Muscle of leg (tissue), 11 donors: Measurements from ENCODE around the gene GKN2. TPM values are rescaled to one million over a fixed set of nuclear protein-coding genes. Genes with fewer than 3 reads are reported as not detected.
A peak's percentile ranks its signal among the peaks of the same experiment; 100 is the strongest.
"Not testable (repeated sequence)": the region's sequence is repeated elsewhere in the genome, so short reads cannot be mapped to it uniquely, and the experiment has no call there.

Source experiments
- DNase-seq: peaks from one replicate; pipeline ENCODE4 v3.0.0; 2013
- H3K27ac ChIP-seq: one replicate; pipeline ENCODE4 v1.5.1; 2013; ENCODE audit warnings: mild to moderate bottlenecking, low read length, control low read depth
- H3K27me3 ChIP-seq: one replicate; pipeline ENCODE4 v1.6.1; 2013; ENCODE audit warnings: low read length; ENCODE audit not compliant: control insufficient read depth, insufficient read depth
- H3K36me3 ChIP-seq: one replicate; pipeline ENCODE4 v1.6.1; 2013; ENCODE audit warnings: low read length; ENCODE audit not compliant: control insufficient read depth, insufficient read depth
- H3K4me1 ChIP-seq: one replicate; pipeline ENCODE4 v1.6.1; 2013; ENCODE audit warnings: low read length; ENCODE audit not compliant: control insufficient read depth, insufficient read depth
- H3K4me3 ChIP-seq: one replicate; pipeline ENCODE4 v1.5.1; 2013; ENCODE audit warnings: low read length, control low read depth
- H3K9me3 ChIP-seq: replicated peaks from 2 replicates; pipeline ENCODE4 v1.6.1; 2013; ENCODE audit warnings: low read depth, low read length; ENCODE audit not compliant: control insufficient read depth
- WGBS: methylation state at CpG from one replicate; pipeline ENCODE4 v1.1.5; 2013; ENCODE audit warnings: missing lambda C conversion rate; ENCODE audit not compliant: insufficient coverage; 5-methylcytosine and 5-hydroxymethylcytosine counted together
- polyA plus RNA-seq, 8 donors: library from polyadenylated mRNA; unstranded; fragments of 120-200 nt; gene quantifications; one replicate each; pipeline versions ENCODE4 v1.2.1 to v1.2.3, GENCODE V29; 2013; ENCODE audit warnings: inconsistent platforms in 1 of 8, low replicate concordance in 1 of 8; ENCODE audit not compliant: insufficient read length in 8 of 8, insufficient read depth in 1 of 8
- total RNA-seq: library from RNA; stranded (reverse); fragments of 120-200 nt; gene quantifications from one replicate; pipeline ENCODE4 v1.2.4, GENCODE V29; 2013

Gene GKN2
- total and polyA plus RNA-seq, 9 donors = 0.36 TPM; not detected in 8

GRCh38 chr2:68968221-68968620 is 15.5 kb upstream of the GKN2 start:
- Histone ChIP-seq H3K4me1 (peaks cover 9% of the 10 kb centered on the region), H3K27ac (no peak overlapping the region), H3K27me3 (no peaks in the 10 kb centered on the region), H3K4me3 (no peak overlapping the region), H3K9me3 (no peaks in the 10 kb centered on the region), H3K36me3 (no peaks in the 10 kb centered on the region)
- no peak for DNase-seq
- WGBS = no CpG with 5 or more reads among the region's 1 CpG

- no peak for DNase-seq
- Histone ChIP-seq H3K27ac (no peak overlapping the region), H3K27me3 (no peaks in the 10 kb centered on the region), H3K9me3 (no peaks in the 10 kb centered on the region), H3K4me1 (peaks cover 8% of the 10 kb centered on the region), H3K4me3 (no peak overlapping the region), H3K36me3 (no peaks in the 10 kb centered on the region)
These were observed 11.6 kb upstream of the GKN2 start for GRCh38 chr2:68964282-68964681.

- 100% methylated on average over 1 of the region's 4 CpGs for WGBS
- Histone ChIP-seq H3K36me3 (no peaks in the 10 kb centered on the region), H3K27ac (no peak overlapping the region), H3K4me1 (no peaks in the 10 kb centered on the region), H3K27me3 (no peaks in the 10 kb centered on the region), H3K9me3 (no peaks in the 10 kb centered on the region), H3K4me3 (no peak overlapping the region)
- DNase-seq = no peak
These were observed 8.7 kb upstream of the GKN2 start for GRCh38 chr2:68961380-68961779.

- no peak for DNase-seq
- no peaks in the 10 kb centered on the region for H3K36me3 ChIP-seq
- H3K9me3 ChIP-seq = no peaks in the 10 kb centered on the region
- no peak overlapping the region for H3K27ac ChIP-seq
- H3K27me3 ChIP-seq = no peaks in the 10 kb centered on the region
- no CpG with 5 or more reads among the region's 1 CpG for WGBS
- H3K4me1 ChIP-seq = no peaks in the 10 kb centered on the region
- H3K4me3 ChIP-seq = no peak overlapping the region
These were observed 6.3 kb upstream of the GKN2 start for GRCh38 chr2:68959001-68959400.

GRCh38 chr2:68955432-68955831 is 2.7 kb upstream of the GKN2 start:
- DNase-seq = not testable (repeated sequence)

GRCh38 chr2:68951899-68952298 is 794 bp downstream of the GKN2 start:
- H3K36me3 ChIP-seq = no peaks in the 10 kb centered on the region
- no peaks in the 10 kb centered on the region for H3K27me3 ChIP-seq
- H3K9me3 ChIP-seq = no peaks in the 10 kb centered on the region
- no peak overlapping the region for H3K4me3 ChIP-seq
- H3K4me1 ChIP-seq = no peaks in the 10 kb centered on the region
- no peak for DNase-seq
- WGBS = 58% methylated on average over 3 of the region's 4 CpGs
- no peak overlapping the region for H3K27ac ChIP-seq

More at GRCh38 chr2:68955432-68955831, 2.7 kb upstream of the GKN2 start:
- H3K36me3 ChIP-seq, H3K27me3 ChIP-seq, H3K4me3 ChIP-seq, H3K9me3 ChIP-seq, H3K4me1 ChIP-seq, H3K27ac ChIP-seq: not testable (repeated sequence)
- 100% methylated on average over 1 of the region's 5 CpGs for WGBS

GRCh38 chr2:68948710-68949109 is 4.0 kb downstream of the GKN2 start:
- H3K4me1 ChIP-seq = peaks cover 6% of the 10 kb centered on the region
- H3K36me3 ChIP-seq = no peaks in the 10 kb centered on the region
- DNase-seq = peak; percentile 69
- WGBS = no CpG with 5 or more reads among the region's 1 CpG
- no peaks in the 10 kb centered on the region for H3K9me3 ChIP-seq
- no peak overlapping the region for H3K27ac ChIP-seq
- H3K27me3 ChIP-seq = no peaks in the 10 kb centered on the region
- no peak overlapping the region for H3K4me3 ChIP-seq

- no peak overlapping the region for H3K27ac ChIP-seq
- no peak for DNase-seq
- WGBS = no CpG with 5 or more reads among the region's 3 CpGs
- H3K27me3 ChIP-seq = no peaks in the 10 kb centered on the region
- no peaks in the 10 kb centered on the region for H3K9me3 ChIP-seq
- H3K4me1 ChIP-seq = peaks cover 8% of the 10 kb centered on the region
- H3K36me3 ChIP-seq = no peaks in the 10 kb centered on the region
- H3K4me3 ChIP-seq = no peak overlapping the region
These were observed 6.6 kb downstream of the GKN2 start for GRCh38 chr2:68946117-68946516.

- H3K27ac ChIP-seq = no peak overlapping the region
- DNase-seq = peak; percentile 83
- H3K4me3 ChIP-seq = no peak overlapping the region
- no peaks in the 10 kb centered on the region for H3K27me3 ChIP-seq
- no peaks in the 10 kb centered on the region for H3K36me3 ChIP-seq
- peaks cover 3% of the 10 kb centered on the region for H3K9me3 ChIP-seq
- WGBS = 19% methylated on average over 15 of the region's 27 CpGs
- H3K4me1 ChIP-seq = peaks cover 8% of the 10 kb centered on the region
These were observed 8.8 kb downstream of the GKN2 start for GRCh38 chr2:68943581-68944568.

- no peak overlapping the region for H3K27ac ChIP-seq
- H3K27me3 ChIP-seq = no peaks in the 10 kb centered on the region
- no peak overlapping the region for H3K4me3 ChIP-seq
- no peak for DNase-seq
- peaks cover 3% of the 10 kb centered on the region for H3K9me3 ChIP-seq
- H3K36me3 ChIP-seq = no peaks in the 10 kb centered on the region
- peaks cover 8% of the 10 kb centered on the region for H3K4me1 ChIP-seq
These were observed 9.9 kb downstream of the GKN2 start for GRCh38 chr2:68942827-68943226.
